CD4-positive, alpha-beta memory T cell (primary cell): Measurements from ENCODE around the gene TSPAN12. TPM values are rescaled to one million over a fixed set of nuclear protein-coding genes. Genes with fewer than 3 reads are reported as not detected.

Experiments
- CTCF ChIA-PET: fragments of 350-600 bp; sonication (Branson Sonifier 250); formaldehyde crosslinking; loops from one replicate; lab custom pipeline; 2021; ENCODE audit warnings: inconsistent platforms; ENCODE audit not compliant: partially characterized antibody; lab: Charles Lee
- POLR2A ChIA-PET: fragments of 350-600 bp; sonication (Branson Sonifier 250); formaldehyde crosslinking; loops from one replicate; lab custom pipeline; 2021; ENCODE audit not compliant: partially characterized antibody; lab: Charles Lee
- DNase-seq, 5 donors: peaks; one replicate each; pipeline versions ENCODE4 v3.0.0 to v3.0.0-alpha.2; 2020 to 2022; ENCODE audit warnings: mixed read lengths in 1 of 5
- H3K27ac ChIP-seq: one replicate; pipeline ENCODE4 v1.7.0; 2013; ENCODE audit warnings: low read depth, low read length
- H3K27me3 ChIP-seq: 2 replicates; pipeline ENCODE4 v1.7.0; 2013; ENCODE audit warnings: mild to moderate bottlenecking, low read length, moderate library complexity; ENCODE audit not compliant: insufficient read depth
- H3K36me3 ChIP-seq: 2 replicates; pipeline ENCODE4 v1.7.0; 2013; ENCODE audit warnings: mild to moderate bottlenecking, low read length, moderate library complexity; ENCODE audit not compliant: insufficient read depth
- H3K4me1 ChIP-seq: 2 replicates; pipeline ENCODE4 v1.7.0; 2013; ENCODE audit warnings: mild to moderate bottlenecking, low read length, moderate library complexity; ENCODE audit not compliant: insufficient read depth
- H3K4me3 ChIP-seq, 2 donors: one replicate each; pipeline ENCODE4 v1.7.0; 2013; ENCODE audit warnings: low read length in 2 of 2, mild to moderate bottlenecking in 1 of 2
- H3K9me3 ChIP-seq, 2 donors: one replicate each; pipeline ENCODE4 v1.7.0; 2013; ENCODE audit warnings: low read length in 2 of 2, control low read depth in 1 of 2; ENCODE audit not compliant: control insufficient read depth in 1 of 2
- H3K27ac Mint-ChIP-seq, 7 donors: one replicate each; pipeline ENCODE4 v1.8.0; 2020 to 2021; ENCODE audit warnings: mixed read lengths in 7 of 7, mild to moderate bottlenecking in 6 of 7, inconsistent platforms in 3 of 7, moderate library complexity in 3 of 7
- H3K27me3 Mint-ChIP-seq, 2 donors: one replicate each; pipeline ENCODE4 v1.8.0; 2020 to 2021; ENCODE audit warnings: mixed read lengths in 2 of 2
- H3K36me3 Mint-ChIP-seq, 2 donors: one replicate each; pipeline ENCODE4 v1.8.0; 2020 to 2021; ENCODE audit warnings: mixed read lengths in 2 of 2, inconsistent platforms in 1 of 2, mild to moderate bottlenecking in 1 of 2
- H3K4me1 Mint-ChIP-seq, 4 donors: one replicate each; pipeline ENCODE4 v1.8.0; 2020 to 2021; ENCODE audit warnings: mixed read lengths in 4 of 4, mild to moderate bottlenecking in 1 of 4
- H3K4me3 Mint-ChIP-seq, 8 donors: one replicate each; pipeline ENCODE4 v1.8.0; 2020 to 2021; ENCODE audit warnings: mixed read lengths in 8 of 8, mild to moderate bottlenecking in 7 of 8, moderate library complexity in 6 of 8, inconsistent platforms in 3 of 8
- H3K9me3 Mint-ChIP-seq, 8 donors: one replicate each; pipeline ENCODE4 v1.8.0; 2020 to 2021; ENCODE audit warnings: mixed read lengths in 8 of 8, mild to moderate bottlenecking in 5 of 8, inconsistent platforms in 3 of 8, moderate library complexity in 1 of 8
- intact Hi-C: fragments of 100-400 bp; cut with micrococcal nuclease; formaldehyde crosslinking; loops from one replicate; pipeline ENCODE4 v1.15.1; 2023
- polyA plus RNA-seq, 2 donors: library from polyadenylated mRNA; unstranded; fragments of 300-500 nt; fragmentation: Illumina TruSeq; gene quantifications; one replicate each; pipeline ENCODE4 v1.2.3, GENCODE V29; 2021
- total RNA-seq, 2 experiments: library from RNA; stranded (reverse); gene quantifications; one replicate each; pipeline ENCODE4 v1.2.3, GENCODE V29; 2021

The TSPAN12 gene
- total and polyA plus RNA-seq, 4 experiments from 2014 or later = not detected

DNA sequence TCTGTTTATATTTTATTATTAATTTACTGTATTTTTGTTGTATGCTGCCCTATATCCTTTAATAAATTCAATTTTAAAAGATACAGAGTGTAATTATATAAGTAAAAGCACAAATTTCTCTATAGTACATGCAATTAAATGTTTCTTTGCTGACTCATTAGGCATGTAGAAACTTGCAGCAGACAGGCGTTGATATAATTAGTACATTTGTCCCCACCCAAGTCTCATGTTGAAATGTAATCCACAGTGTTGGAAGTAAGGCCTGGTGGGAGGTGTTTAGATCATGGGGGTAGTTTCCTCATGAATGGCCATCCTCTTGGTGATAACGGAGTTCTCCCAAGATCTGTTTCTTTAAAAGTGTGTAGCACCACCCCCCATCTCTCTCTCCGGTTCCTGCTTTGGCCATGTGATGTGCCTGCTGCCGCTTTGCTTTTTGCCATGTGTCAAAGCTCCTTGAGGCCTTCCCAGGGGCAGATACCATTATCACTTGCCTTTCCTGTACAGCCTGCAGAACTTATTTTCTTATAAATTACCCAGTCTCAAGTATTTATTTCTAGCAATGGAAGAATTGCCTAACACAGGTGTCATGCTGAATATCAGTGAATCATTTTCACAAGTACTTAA is 63.7 kb downstream of the TSPAN12 start:
- ChIA-PET CTCF (interaction anchor here (0.7 to 2.3 kb wide), 5 partner anchors 8 to 287 kb away, joined by 3 to 15 read pairs (median 4); no protein-coding TSS in a partner anchor), POLR2A (no interaction called here)
- Histone ChIP-seq H3K27me3 (no peaks in the 10 kb centered on the region), H3K9me3 (no peaks in the 10 kb centered on the region), H3K4me1 (no peaks in the 10 kb centered on the region), H3K27ac (no peak overlapping the region), H3K4me3 (no peak overlapping the region), H3K36me3 (no peaks in the 10 kb centered on the region)
- no peaks in the 10 kb centered on the region for H3K4me1 Mint-ChIP-seq
- intact Hi-C loops = loop anchor here (5.0 kb wide), 1 partner anchor 313 kb away; no protein-coding TSS in a partner anchor
- H3K27me3 Mint-ChIP-seq = no peaks in the 10 kb centered on the region
- no peak for DNase-seq
- no peaks in the 10 kb centered on the region for H3K36me3 Mint-ChIP-seq
- no peak overlapping the region for H3K4me3 Mint-ChIP-seq
- no peak overlapping the region for H3K27ac Mint-ChIP-seq
- peaks cover 0 to 4% (median 0%) of the 10 kb centered on the region in 8 donors for H3K9me3 Mint-ChIP-seq

DNA sequence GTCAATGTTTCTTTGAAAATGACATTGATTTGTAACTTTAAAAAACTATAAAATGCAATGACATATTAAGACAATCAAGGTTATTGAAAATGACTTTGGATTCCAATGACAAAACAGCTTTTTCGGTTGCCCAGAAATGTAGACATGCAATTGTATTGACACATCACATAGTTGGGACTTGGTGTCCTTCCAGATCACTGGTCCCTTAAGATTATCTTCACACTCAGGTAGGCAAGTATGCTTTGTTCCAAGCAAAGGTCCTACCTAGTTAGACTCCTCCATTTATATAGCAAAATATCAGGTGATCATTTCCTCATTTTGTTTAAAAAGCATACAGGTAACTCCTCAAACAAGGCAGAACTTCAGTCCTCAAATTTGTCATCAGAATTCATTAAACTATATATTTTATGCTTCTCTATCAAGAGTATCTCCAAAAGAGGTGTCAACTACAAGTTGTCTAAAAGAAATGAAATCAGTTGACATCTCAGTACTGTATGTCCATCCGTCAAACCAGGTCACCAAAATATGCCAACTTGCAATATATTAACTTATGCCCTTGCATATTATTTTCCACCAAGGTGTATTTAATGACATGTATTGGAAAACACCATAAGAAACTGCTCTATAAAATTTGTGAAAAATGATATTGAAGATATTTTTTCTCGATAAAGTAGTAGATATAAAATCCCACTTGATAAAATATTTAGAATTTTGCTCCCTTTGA is 64.6 kb downstream of the TSPAN12 start:
- Histone ChIP-seq H3K36me3 (no peaks in the 10 kb centered on the region), H3K4me1 (no peaks in the 10 kb centered on the region), H3K27ac (no peak overlapping the region), H3K9me3 (no peaks in the 10 kb centered on the region), H3K27me3 (no peaks in the 10 kb centered on the region), H3K4me3 (no peak overlapping the region)
- ChIA-PET CTCF (interaction anchor here (1.5 to 3.2 kb wide), 5 partner anchors 10 to 314 kb away, joined by 3 to 26 read pairs (median 8); no protein-coding TSS in a partner anchor), POLR2A (no interaction called here)
- H3K27ac Mint-ChIP-seq = no peak overlapping the region
- no peaks in the 10 kb centered on the region for H3K27me3 Mint-ChIP-seq
- no peak for DNase-seq
- peaks cover 0 to 4% (median 0%) of the 10 kb centered on the region in 8 donors for H3K9me3 Mint-ChIP-seq
- no peak overlapping the region for H3K4me3 Mint-ChIP-seq
- no peaks in the 10 kb centered on the region for H3K36me3 Mint-ChIP-seq
- intact Hi-C loops = loop anchor here (5.0 kb wide), 1 partner anchor 314 kb away; no protein-coding TSS in a partner anchor
- no peaks in the 10 kb centered on the region for H3K4me1 Mint-ChIP-seq

GRCh38 chr7:120792861-120793130 is 65.1 kb downstream of the TSPAN12 start:
- no peaks in the 10 kb centered on the region for H3K4me1 Mint-ChIP-seq
- CTCF ChIA-PET = interaction anchor here (0.7 to 3.2 kb wide), 18 partner anchors 8 to 315 kb away, joined by 3 to 26 read pairs (median 4); no protein-coding TSS in a partner anchor

DNA sequence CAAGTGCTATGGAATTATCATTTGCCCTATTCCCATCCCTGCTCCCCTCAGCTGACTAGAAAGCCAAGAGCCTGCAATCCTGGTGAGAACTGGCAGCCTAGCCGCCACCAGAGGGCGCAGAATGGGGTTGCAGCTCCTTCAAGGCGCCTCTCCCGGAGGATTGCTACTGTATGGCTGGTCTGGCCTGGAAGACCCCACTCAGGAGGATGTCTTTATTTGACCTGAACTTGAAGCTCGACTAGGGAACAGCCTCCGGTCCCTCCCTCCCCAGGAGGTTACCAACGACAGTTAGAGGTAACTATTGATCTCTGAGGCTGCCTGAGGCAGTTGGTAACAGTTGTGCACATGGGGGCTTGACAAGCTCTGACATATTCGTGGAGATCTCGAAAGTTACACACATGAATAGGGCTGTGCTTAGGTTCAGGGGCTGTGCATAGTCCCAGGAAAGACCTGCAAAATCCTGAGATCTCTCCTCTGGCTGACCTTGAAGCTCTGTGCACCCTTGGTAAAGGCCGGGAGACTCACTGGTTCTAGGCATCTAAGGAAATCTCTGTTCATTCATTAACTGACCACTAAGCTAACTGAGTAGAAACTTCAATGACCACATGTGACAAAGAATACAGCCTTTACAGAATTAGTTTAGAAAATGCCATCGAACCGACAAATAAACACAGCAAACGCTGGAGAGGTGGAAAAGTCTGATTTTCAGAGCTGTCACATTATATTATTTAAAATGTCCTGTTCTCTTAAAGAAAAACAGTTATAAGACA is 65.7 kb downstream of the TSPAN12 start:
- H3K27ac Mint-ChIP-seq = no peak overlapping the region
- ChIA-PET CTCF (interaction anchor here (0.7 to 3.2 kb wide), 27 partner anchors 9 to 315 kb away, joined by 3 to 26 read pairs (median 3); no protein-coding TSS in a partner anchor), POLR2A (no interaction called here)
- Histone ChIP-seq H3K4me3 (no peak overlapping the region), H3K27me3 (no peaks in the 10 kb centered on the region), H3K9me3 (no peaks in the 10 kb centered on the region), H3K4me1 (no peaks in the 10 kb centered on the region), H3K27ac (no peak overlapping the region), H3K36me3 (no peaks in the 10 kb centered on the region)
- DNase-seq = peak; percentile 22 to 43 (median 32)
- no peaks in the 10 kb centered on the region for H3K36me3 Mint-ChIP-seq
- peaks cover 0 to 1% (median 0%) of the 10 kb centered on the region in 8 donors for H3K9me3 Mint-ChIP-seq
- intact Hi-C loops = loop anchor here (1.0 to 5.0 kb wide), 3 partner anchors 149 to 315 kb away; no protein-coding TSS in a partner anchor
- H3K27me3 Mint-ChIP-seq = no peaks in the 10 kb centered on the region
- no peak overlapping the region for H3K4me3 Mint-ChIP-seq
- H3K4me1 Mint-ChIP-seq = no peaks in the 10 kb centered on the region

More at GRCh38 chr7:120792861-120793130, 65.1 kb downstream of the TSPAN12 start:
- Mint-ChIP-seq H3K27ac (no peak overlapping the region), H3K4me3 (no peak overlapping the region), H3K9me3 (peaks cover 0 to 4% (median 0%) of the 10 kb centered on the region in 8 donors), H3K36me3 (no peaks in the 10 kb centered on the region), H3K27me3 (no peaks in the 10 kb centered on the region)
- DNase-seq = no peak
- Histone ChIP-seq H3K9me3 (no peaks in the 10 kb centered on the region), H3K4me3 (no peak overlapping the region), H3K27ac (no peak overlapping the region), H3K36me3 (no peaks in the 10 kb centered on the region), H3K27me3 (no peaks in the 10 kb centered on the region), H3K4me1 (no peaks in the 10 kb centered on the region)
- POLR2A ChIA-PET = no interaction called here
- intact Hi-C loops = loop anchor here (1.0 to 5.0 kb wide), 3 partner anchors 149 to 315 kb away; no protein-coding TSS in a partner anchor

GRCh38 chr7:120785095-120785494 is 72.8 kb downstream of the TSPAN12 start:
- no peaks in the 10 kb centered on the region for H3K27me3 Mint-ChIP-seq
- POLR2A ChIA-PET = no interaction called here
- intact Hi-C loops = no loop called here

DNA sequence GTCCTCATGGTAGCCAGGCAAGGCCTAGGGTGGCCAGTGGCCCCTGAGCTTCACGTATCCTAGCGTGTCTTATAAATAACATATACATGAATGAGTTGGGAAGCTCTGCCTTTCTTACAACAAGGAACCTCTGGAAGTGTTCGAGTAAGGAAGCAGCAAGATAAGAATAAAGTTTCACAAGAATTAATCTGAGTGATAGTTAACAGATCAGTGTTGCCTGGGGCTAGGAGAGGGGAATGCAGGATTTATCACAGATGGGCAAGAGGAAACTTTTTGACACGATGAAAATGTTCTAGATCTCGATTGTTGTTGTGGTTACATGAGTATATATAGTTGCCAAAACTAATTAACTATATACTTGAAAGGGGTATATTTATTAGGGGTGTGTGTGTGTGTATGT is 74.2 kb downstream of the TSPAN12 start:
- Histone ChIP-seq H3K27me3 (no peaks in the 10 kb centered on the region), H3K36me3 (no peaks in the 10 kb centered on the region), H3K9me3 (no peaks in the 10 kb centered on the region), H3K4me1 (no peaks in the 10 kb centered on the region), H3K4me3 (no peak overlapping the region), H3K27ac (no peak overlapping the region)
- no peak for DNase-seq
- intact Hi-C loops = no loop called here
- ChIA-PET CTCF (interaction anchor here (1.7 to 1.8 kb wide), 2 partner anchors 9 to 12 kb away, joined by 6 to 8 read pairs; no protein-coding TSS in a partner anchor), POLR2A (no interaction called here)
- no peaks in the 10 kb centered on the region for H3K4me1 Mint-ChIP-seq
- H3K27me3 Mint-ChIP-seq = no peaks in the 10 kb centered on the region
- no peaks in the 10 kb centered on the region for H3K9me3 Mint-ChIP-seq
- H3K36me3 Mint-ChIP-seq = no peaks in the 10 kb centered on the region
- H3K4me3 Mint-ChIP-seq = no peak overlapping the region
- no peak overlapping the region for H3K27ac Mint-ChIP-seq

More at GRCh38 chr7:120785095-120785494, 72.8 kb downstream of the TSPAN12 start:
- CTCF ChIA-PET = interaction anchor here (1.1 to 1.2 kb wide), 2 partner anchors 21 to 314 kb away, joined by 3 read pairs; no protein-coding TSS in a partner anchor
- H3K4me3 ChIP-seq = no peak overlapping the region
- no peaks in the 10 kb centered on the region for H3K9me3 ChIP-seq
- no peaks in the 10 kb centered on the region for H3K36me3 ChIP-seq
- Mint-ChIP-seq H3K4me1 (no peaks in the 10 kb centered on the region), H3K9me3 (no peaks in the 10 kb centered on the region), H3K36me3 (no peaks in the 10 kb centered on the region), H3K27ac (no peak overlapping the region), H3K4me3 (no peak overlapping the region)
- no peak overlapping the region for H3K27ac ChIP-seq
- no peaks in the 10 kb centered on the region for H3K4me1 ChIP-seq
- no peaks in the 10 kb centered on the region for H3K27me3 ChIP-seq
- DNase-seq = no peak
